K562 (cell line): ENCODE measurements around the gene AIDA. TPM values are rescaled to one million over a fixed set of nuclear protein-coding genes. Genes with fewer than 3 reads are reported as not detected.
A peak's percentile ranks its signal among the peaks of the same experiment; 100 is the strongest.

ENCODE experiments used
- BRD9 ChIP-seq: fragments of 450-650 bp; IDR thresholded peaks from 2 replicates; pipeline ENCODE4 v1.6.1; 2018; ENCODE audit warnings: low read depth; ENCODE audit not compliant: partially characterized antibody
- CC2D1A ChIP-seq: fragments of 450-650 bp; IDR thresholded peaks from 2 replicates; pipeline ENCODE4 v1.6.1; 2017; ENCODE audit warnings: mild to moderate bottlenecking
- CUX1 ChIP-seq: fragments of 200-800 bp; sonication (Bioruptor generic); IDR thresholded peaks from 2 replicates; pipeline ENCODE4 v1.6.1; 2016; ENCODE audit warnings: missing genetic modification characterization, missing compliant biosample characterization
- E4F1 ChIP-seq: fragments of 250-450 bp; sonication (Bioruptor Pico); IDR thresholded peaks from 2 replicates; pipeline ENCODE4 v1.5.0; 2021; ENCODE audit warnings: mild to moderate bottlenecking, borderline replicate concordance
- GATAD2A ChIP-seq: fragments of 450-650 bp; IDR thresholded peaks from 2 replicates; pipeline ENCODE4 v1.6.1; 2017
- HDGF ChIP-seq: fragments of 450-650 bp; IDR thresholded peaks from 2 replicates; pipeline ENCODE4 v1.6.1; 2016
- HOXB6 ChIP-seq: fragments of 250-450 bp; sonication (Bioruptor Pico); IDR thresholded peaks from 2 replicates; pipeline ENCODE4 v1.5.1; 2022; ENCODE audit warnings: mild to moderate bottlenecking, borderline replicate concordance
- IRF9 ChIP-seq: fragments of 450-650 bp; IDR thresholded peaks from 2 replicates; pipeline ENCODE4 v1.6.1; 2016; ENCODE audit warnings: missing biosample characterization, missing genetic modification characterization
- POLR2AphosphoS2 ChIP-seq: IDR thresholded peaks from 2 replicates; pipeline ENCODE4 v1.6.1; 2012; ENCODE audit warnings: low read length, improper control_type of control experiment
- POLR2G ChIP-seq: fragments of 200-400 bp; formaldehyde crosslinking; IDR thresholded peaks from 2 replicates; pipeline ENCODE4 v1.6.1; 2017; ENCODE audit warnings: low read depth, mild to moderate bottlenecking, antibody characterized with exemption, low read length, moderate library complexity
- SMAD4 ChIP-seq: fragments of 250-450 bp; sonication (Bioruptor Pico); conservative IDR thresholded peaks from 2 replicates; pipeline ENCODE4 v1.8.0; 2021; ENCODE audit warnings: inconsistent platforms, mild to moderate bottlenecking, moderate library complexity
- SP1 ChIP-seq: sonication (generic); formaldehyde crosslinking; IDR thresholded peaks from 2 replicates; pipeline ENCODE4 v1.8.1; 2022; ENCODE audit warnings: mild to moderate bottlenecking, missing genetic modification reagents
- ZFP91 ChIP-seq: sonication (generic); formaldehyde crosslinking; IDR thresholded peaks from 2 replicates; pipeline ENCODE4 v1.8.0; 2022; ENCODE audit warnings: mild to moderate bottlenecking, missing genetic modification reagents
- ZNF217 ChIP-seq: sonication (generic); formaldehyde crosslinking; IDR thresholded peaks from 2 replicates; pipeline ENCODE4 v1.8.0; 2022; ENCODE audit warnings: mild to moderate bottlenecking, missing genetic modification reagents
- ZNF347 ChIP-seq: fragments of 450-650 bp; formaldehyde crosslinking; IDR thresholded peaks from 2 replicates; pipeline ENCODE4 v1.4.0; 2020; ENCODE audit warnings: low read depth, mild to moderate bottlenecking, moderate library complexity
- ZNF354B ChIP-seq: fragments of 250-450 bp; sonication (Bioruptor Pico); IDR thresholded peaks from 2 replicates; pipeline ENCODE4 v1.4.0; 2020
- ZNF444 ChIP-seq: fragments of 250-450 bp; sonication (Bioruptor Pico); IDR thresholded peaks from 2 replicates; pipeline ENCODE4 v1.4.0; 2020; ENCODE audit warnings: mild to moderate bottlenecking, moderate library complexity
- polyA plus RNA-seq, 8 experiments: library from polyadenylated mRNA; depleted of rRNA in 4 of 8; stranded (reverse) in 5 of 8; unstranded in 3 of 8; fragments of >200 nt; fragmentation: Nextera tagmentation in 2 of 8; fragmentation: Illumina TruSeq in 1 of 8; extraction: Ambion mirVana in 2 of 8; extraction: Trizol in 1 of 8; gene quantifications; 2 replicates each; pipeline versions ENCODE4 v1.2.1 to v1.2.3, GENCODE V29; 2011 to 2014; ENCODE audit warnings: inconsistent platforms in 1 of 8, missing spikeins in 1 of 8
- total RNA-seq, 7 experiments: library from RNA; depleted of rRNA in 6 of 7; stranded (reverse); fragments of >200 nt in 6 of 7; fragmentation: Illumina TruSeq in 2 of 7; extraction: Trizol in 2 of 7; gene quantifications; 2 replicates each; pipeline versions ENCODE4 v1.2.1 to v1.2.3, GENCODE V29; 2011 to 2021; ENCODE audit warnings: low replicate concordance in 1 of 7

Gene AIDA
- total and polyA plus RNA-seq, 9 of the 15 experiments (the other 6 are each of a cell fraction or from before 2014, with no cell fraction given), result 18.2 to 77.9 (median 24.9) TPM

GRCh38 chr1:222643938-222644635, 68.2 kb downstream of the AIDA start (continued):
- TF ChIP-seq SP1 (peak; percentile 93), ZNF347 (CRISPR knock-in tag) (no peak), POLR2AphosphoS2 (peak; percentile 87; the same call in 1 of the 2 replicates), IRF9 (tag) (no peak), ZFP91 (no peak), CUX1 (no peak), POLR2G (peak; percentile 88), CC2D1A (peak; percentile 80), ZNF354B (CRISPR knock-in tag) (no peak), BRD9 (no peak), ZNF217 (CRISPR knock-in tag) (no peak), ZNF444 (CRISPR knock-in tag) (no peak), HDGF (no peak), GATAD2A (no peak), HOXB6 (CRISPR knock-in tag) (no peak), E4F1 (CRISPR knock-in tag) (no peak), SMAD4 (CRISPR knock-in tag) (peak; percentile 54; the same call in 1 of the 2 replicates)
